ENCODE measurements around the gene WWOX.

The WWOX gene

GRCh38 chr16:79186196-79186595, 1086.7 kb downstream of the WWOX start:
- DNase-seq = no peak
- no peak overlapping the region for H3K27ac Mint-ChIP-seq
- H3K4me3 Mint-ChIP-seq = no peak overlapping the region
- H3K36me3 Mint-ChIP-seq (ENCODE audit: low read depth) = no peaks in the 10 kb centered on the region
- H3K27me3 Mint-ChIP-seq = peaks cover 3% of the 10 kb centered on the region
- peaks cover under 1% of the 10 kb centered on the region for H3K9me3 Mint-ChIP-seq
- H3K4me1 Mint-ChIP-seq (ENCODE audit: low read depth) = peaks cover 44% of the 10 kb centered on the region

- Mint-ChIP-seq H3K9me3 (no peaks in the 10 kb centered on the region), H3K4me1 (ENCODE audit: low read depth) (peaks cover 30% of the 10 kb centered on the region), H3K27me3 (peaks cover 3% of the 10 kb centered on the region), H3K4me3 (no peak overlapping the region), H3K36me3 (ENCODE audit: low read depth) (no peaks in the 10 kb centered on the region), H3K27ac (no peak overlapping the region)
- DNase-seq = no peak
Observed at GRCh38 chr16:79188115-79188738, 1088.8 kb downstream of the WWOX start.

GRCh38 chr16:79188739-79189122, 1089.3 kb downstream of the WWOX start:
- DNase-seq = no peak
- Mint-ChIP-seq H3K4me3 (no peak overlapping the region), H3K4me1 (ENCODE audit: low read depth) (peaks cover 29% of the 10 kb centered on the region), H3K27ac (no peak overlapping the region), H3K36me3 (ENCODE audit: low read depth) (no peaks in the 10 kb centered on the region), H3K9me3 (no peaks in the 10 kb centered on the region), H3K27me3 (peaks cover 3% of the 10 kb centered on the region)

GRCh38 chr16:79190542-79190941, 1091.1 kb downstream of the WWOX start:
- no peaks in the 10 kb centered on the region for H3K27me3 Mint-ChIP-seq
- no peaks in the 10 kb centered on the region for H3K9me3 Mint-ChIP-seq
- peaks cover 14% of the 10 kb centered on the region for H3K4me1 Mint-ChIP-seq (ENCODE audit: low read depth)
- H3K4me3 Mint-ChIP-seq = no peak overlapping the region
- DNase-seq = no peak
- no peak overlapping the region for H3K27ac Mint-ChIP-seq
- H3K36me3 Mint-ChIP-seq (ENCODE audit: low read depth) = no peaks in the 10 kb centered on the region

GRCh38 chr16:79191933-79192332, 1092.5 kb downstream of the WWOX start:
- Mint-ChIP-seq H3K27ac (no peak overlapping the region), H3K4me3 (no peak overlapping the region), H3K9me3 (no peaks in the 10 kb centered on the region), H3K27me3 (peaks cover 3% of the 10 kb centered on the region), H3K36me3 (ENCODE audit: low read depth) (no peaks in the 10 kb centered on the region), H3K4me1 (ENCODE audit: low read depth) (peaks cover 15% of the 10 kb centered on the region)
- DNase-seq = no peak

- no peaks in the 10 kb centered on the region for H3K9me3 Mint-ChIP-seq
- no peak overlapping the region for H3K4me3 Mint-ChIP-seq
- no peaks in the 10 kb centered on the region for H3K36me3 Mint-ChIP-seq (ENCODE audit: low read depth)
- DNase-seq = no peak
- no peak overlapping the region for H3K27ac Mint-ChIP-seq
- H3K27me3 Mint-ChIP-seq = peaks cover 3% of the 10 kb centered on the region
- peaks cover 14% of the 10 kb centered on the region for H3K4me1 Mint-ChIP-seq (ENCODE audit: low read depth)
Observed at GRCh38 chr16:79192904-79193303, 1093.5 kb downstream of the WWOX start.

- Mint-ChIP-seq H3K36me3 (ENCODE audit: low read depth) (no peaks in the 10 kb centered on the region), H3K27ac (no peak overlapping the region), H3K9me3 (no peaks in the 10 kb centered on the region), H3K27me3 (peaks cover 3% of the 10 kb centered on the region), H3K4me1 (ENCODE audit: low read depth) (peaks cover 11% of the 10 kb centered on the region), H3K4me3 (no peak overlapping the region)
- DNase-seq = no peak
Observed at GRCh38 chr16:79194291-79194690, 1094.8 kb downstream of the WWOX start.

- H3K36me3 Mint-ChIP-seq (ENCODE audit: low read depth) = no peaks in the 10 kb centered on the region
- no peak for DNase-seq
- H3K27ac Mint-ChIP-seq = no peak overlapping the region
- H3K27me3 Mint-ChIP-seq = peaks cover 3% of the 10 kb centered on the region
- H3K4me3 Mint-ChIP-seq = no peak overlapping the region
- H3K9me3 Mint-ChIP-seq = no peaks in the 10 kb centered on the region
- peaks cover 11% of the 10 kb centered on the region for H3K4me1 Mint-ChIP-seq (ENCODE audit: low read depth)
Observed at GRCh38 chr16:79195938-79196337, 1096.5 kb downstream of the WWOX start.

GRCh38 chr16:79201436-79201835, 1102.0 kb downstream of the WWOX start:
- Mint-ChIP-seq H3K9me3 (no peaks in the 10 kb centered on the region), H3K27me3 (no peaks in the 10 kb centered on the region), H3K4me1 (ENCODE audit: low read depth) (no peaks in the 10 kb centered on the region), H3K4me3 (no peak overlapping the region), H3K27ac (no peak overlapping the region), H3K36me3 (ENCODE audit: low read depth) (no peaks in the 10 kb centered on the region)
- no peak for DNase-seq

GRCh38 chr16:79202977-79203376, 1103.5 kb downstream of the WWOX start:
- H3K4me3 Mint-ChIP-seq = no peak overlapping the region
- H3K27me3 Mint-ChIP-seq = no peaks in the 10 kb centered on the region
- H3K27ac Mint-ChIP-seq = no peak overlapping the region
- no peaks in the 10 kb centered on the region for H3K9me3 Mint-ChIP-seq
- no peak for DNase-seq
- no peaks in the 10 kb centered on the region for H3K4me1 Mint-ChIP-seq (ENCODE audit: low read depth)
- H3K36me3 Mint-ChIP-seq (ENCODE audit: low read depth) = no peaks in the 10 kb centered on the region

GRCh38 chr16:79204486-79204885, 1105.0 kb downstream of the WWOX start:
- Mint-ChIP-seq H3K27ac (no peak overlapping the region), H3K27me3 (no peaks in the 10 kb centered on the region), H3K4me3 (no peak overlapping the region), H3K9me3 (no peaks in the 10 kb centered on the region), H3K4me1 (ENCODE audit: low read depth) (no peaks in the 10 kb centered on the region), H3K36me3 (ENCODE audit: low read depth) (no peaks in the 10 kb centered on the region)
- no peak for DNase-seq

GRCh38 chr16:79206889-79207288, 1107.4 kb downstream of the WWOX start:
- DNase-seq = no peak
- Mint-ChIP-seq H3K4me3 (no peak overlapping the region), H3K4me1 (ENCODE audit: low read depth) (peaks cover 9% of the 10 kb centered on the region), H3K27me3 (no peaks in the 10 kb centered on the region), H3K9me3 (no peaks in the 10 kb centered on the region), H3K36me3 (ENCODE audit: low read depth) (no peaks in the 10 kb centered on the region), H3K27ac (no peak overlapping the region)

- Mint-ChIP-seq H3K36me3 (ENCODE audit: low read depth) (no peaks in the 10 kb centered on the region), H3K27ac (no peak overlapping the region), H3K27me3 (no peaks in the 10 kb centered on the region), H3K4me1 (ENCODE audit: low read depth) (peaks cover 9% of the 10 kb centered on the region), H3K4me3 (no peak overlapping the region), H3K9me3 (no peaks in the 10 kb centered on the region)
- DNase-seq = no peak
Observed at GRCh38 chr16:79209308-79209707, 1109.9 kb downstream of the WWOX start.

GRCh38 chr16:79210607-79211006, 1111.2 kb downstream of the WWOX start:
- no peaks in the 10 kb centered on the region for H3K36me3 Mint-ChIP-seq (ENCODE audit: low read depth)
- H3K4me3 Mint-ChIP-seq = no peak overlapping the region
- no peaks in the 10 kb centered on the region for H3K27me3 Mint-ChIP-seq
- peaks cover 9% of the 10 kb centered on the region for H3K4me1 Mint-ChIP-seq (ENCODE audit: low read depth)
- H3K27ac Mint-ChIP-seq = no peak overlapping the region
- H3K9me3 Mint-ChIP-seq = no peaks in the 10 kb centered on the region
- DNase-seq = no peak

- Mint-ChIP-seq H3K27me3 (no peaks in the 10 kb centered on the region), H3K36me3 (ENCODE audit: low read depth) (no peaks in the 10 kb centered on the region), H3K9me3 (no peaks in the 10 kb centered on the region), H3K27ac (no peak overlapping the region), H3K4me1 (ENCODE audit: low read depth) (peaks cover 12% of the 10 kb centered on the region), H3K4me3 (no peak overlapping the region)
- DNase-seq = no peak
Observed at GRCh38 chr16:79211586-79211985, 1112.1 kb downstream of the WWOX start.
